HK-2 (cell line): ENCODE data around the gene FIGNL1.
A peak's percentile ranks its signal among the peaks of the same experiment; 100 is the strongest.

Source experiments
- DNase-seq: peaks from one replicate; pipeline ENCODE4 v3.0.0-alpha.2; 2018; ENCODE audit not compliant: unreplicated experiment

The FIGNL1 gene

GRCh38 chr7:50449881-50450589 lies at the start of gene FIGNL1:
FIGNL1 (minus strand) TSS chr7:50450350; CDS start chr7:50447287, 3,063 bp downstream.
- DNase-seq: peak; percentile 81

DNA sequence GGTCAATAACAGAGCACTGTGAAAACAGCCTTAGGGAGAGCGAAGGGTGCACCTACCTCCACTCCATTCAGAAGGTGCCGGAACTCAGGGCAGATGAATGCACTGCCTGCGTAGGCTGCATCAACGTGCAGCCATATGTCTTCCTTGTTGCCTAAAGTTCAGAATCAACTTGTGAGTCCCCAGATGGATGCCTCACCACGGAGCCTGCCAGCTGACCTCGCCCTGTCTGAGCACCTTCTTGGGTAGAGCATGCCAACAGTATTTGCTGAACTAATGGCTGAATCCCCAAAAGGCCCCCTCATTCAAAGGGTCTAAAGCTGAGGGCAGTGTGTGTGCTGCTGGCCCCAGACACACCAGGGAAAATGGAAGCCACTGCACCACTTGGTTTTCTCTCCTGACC lies 48.9 kb upstream of the FIGNL1 start:
- DNase-seq: no peak

DNA sequence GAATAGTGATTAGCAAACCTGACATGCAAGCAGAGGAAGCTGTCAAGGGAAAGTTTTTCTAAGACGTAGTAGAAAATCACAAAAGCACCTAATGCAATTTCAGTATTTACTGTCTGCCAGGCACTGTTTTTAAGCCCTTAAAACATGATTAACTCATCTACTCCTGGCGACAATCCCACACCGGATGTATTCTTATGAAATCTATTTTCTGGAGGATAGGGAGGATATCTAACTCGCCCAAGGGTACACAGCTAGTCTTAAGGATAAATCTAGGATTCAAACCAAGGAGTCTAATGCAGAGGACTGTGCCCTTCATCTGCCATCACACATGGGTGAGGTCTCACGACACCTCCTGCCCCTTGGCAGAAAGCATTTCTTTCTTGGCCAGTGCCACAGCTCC lies 47.8 kb upstream of the FIGNL1 start:
- no peak for DNase-seq

GRCh38 chr7:50497068-50497642 lies 47.0 kb upstream of the FIGNL1 start:
- no peak for DNase-seq

GRCh38 chr7:50496569-50496968 lies 46.4 kb upstream of the FIGNL1 start:
- no peak for DNase-seq

- DNase-seq: no peak
These were observed 45.6 kb upstream of the FIGNL1 start for GRCh38 chr7:50495746-50496145.

GRCh38 chr7:50492770-50493519 lies 42.8 kb upstream of the FIGNL1 start:
- no peak for DNase-seq

DNA sequence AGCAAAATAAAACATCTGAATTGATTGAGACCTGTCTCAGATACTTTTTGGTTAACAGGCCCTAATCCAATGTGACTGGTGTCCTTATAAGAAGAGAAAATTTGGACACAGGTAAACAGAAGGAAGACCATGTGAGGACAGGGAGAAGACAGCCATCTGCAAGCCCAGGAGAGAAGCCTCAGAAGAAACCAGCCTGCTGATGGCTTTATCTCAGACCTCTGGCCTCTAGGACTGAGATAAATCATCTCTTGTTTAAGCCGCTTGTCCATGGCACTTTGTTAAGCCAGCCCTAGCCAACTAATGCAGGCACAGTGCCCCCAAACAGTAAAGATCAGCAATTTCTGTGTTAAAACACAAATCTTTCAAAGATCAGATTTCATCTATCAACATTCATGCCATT lies 41.8 kb upstream of the FIGNL1 start:
- no peak for DNase-seq

- no peak for DNase-seq
These were observed 41.1 kb upstream of the FIGNL1 start for GRCh38 chr7:50491209-50491608.

- no peak for DNase-seq
These were observed 38.2 kb upstream of the FIGNL1 start for GRCh38 chr7:50488379-50488778.

DNA sequence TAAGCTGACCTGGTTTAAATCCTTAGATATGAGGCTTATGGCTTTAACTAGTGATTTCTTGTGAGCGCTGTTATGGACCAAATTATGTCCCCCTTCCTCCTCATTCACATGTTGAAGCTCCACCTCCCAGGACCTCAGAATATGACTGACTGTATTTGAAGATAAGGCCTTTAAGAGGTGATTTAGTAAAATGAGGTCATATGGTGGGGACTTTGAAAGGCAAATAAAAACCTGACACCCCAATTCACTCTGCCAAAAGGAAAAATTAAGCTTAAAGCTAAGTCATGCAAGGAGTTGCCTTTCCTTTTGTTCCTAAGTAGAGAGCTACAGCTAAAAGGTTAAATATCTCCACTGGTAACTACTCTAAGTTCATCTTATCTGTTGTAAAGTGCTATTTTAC lies 36.4 kb upstream of the FIGNL1 start:
- no peak for DNase-seq

DNA sequence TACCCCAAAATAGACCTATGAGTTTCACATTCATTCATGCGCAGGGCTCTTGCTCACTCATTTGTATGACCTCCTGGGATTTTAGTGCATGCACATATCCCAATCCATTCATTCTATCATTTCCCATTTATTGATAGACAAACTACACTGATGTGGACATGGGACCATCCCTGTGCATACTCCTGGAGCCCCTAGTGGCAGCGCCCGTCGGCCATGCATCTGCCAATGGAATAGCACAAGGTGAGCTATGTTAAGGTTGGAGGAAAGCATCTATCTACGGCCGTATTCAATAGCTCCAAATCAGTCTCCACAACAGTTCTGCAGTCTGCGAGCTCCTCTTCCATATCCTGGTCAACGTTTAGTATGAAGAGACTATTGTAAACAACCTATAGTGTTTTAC lies 31.7 kb upstream of the FIGNL1 start:
- no peak for DNase-seq

- DNase-seq: no peak
These were observed 30.6 kb upstream of the FIGNL1 start for GRCh38 chr7:50480797-50481196.

DNA sequence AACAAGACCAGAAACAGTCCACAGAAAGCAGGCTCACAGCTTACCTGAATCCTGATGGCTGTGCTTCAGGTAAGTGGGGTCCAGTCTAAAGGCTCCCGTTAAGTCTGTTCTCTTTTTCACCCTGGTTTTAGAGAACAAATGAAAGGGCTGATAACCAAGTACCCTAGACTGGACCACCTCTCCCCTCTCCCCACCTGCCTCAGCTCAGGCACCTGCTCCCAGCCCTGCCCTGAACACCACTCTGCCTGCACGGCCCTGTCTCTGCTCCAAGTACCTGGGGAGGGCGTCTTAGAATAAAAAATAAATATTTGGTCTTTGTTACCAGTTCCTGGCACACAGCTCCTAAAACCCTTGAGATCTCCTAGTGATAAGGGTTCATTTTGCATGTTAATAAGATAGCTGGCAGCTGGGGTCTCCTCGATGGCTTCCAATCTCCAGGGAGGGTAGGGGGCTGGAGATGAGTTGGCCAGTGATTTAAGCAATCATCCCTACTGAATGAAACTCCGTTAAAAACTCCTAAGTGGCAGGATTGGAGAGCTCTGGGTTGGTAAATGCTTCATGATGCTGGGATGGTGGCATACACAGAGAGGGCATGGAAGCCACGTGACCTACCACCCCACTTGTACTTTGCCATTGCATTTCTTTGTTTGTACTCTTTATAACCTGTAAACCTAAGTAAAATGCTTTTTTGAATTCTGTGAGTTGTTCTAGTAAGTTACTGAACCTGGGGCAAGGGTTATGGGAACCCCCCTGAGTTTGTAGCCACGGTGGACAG lies 29.8 kb upstream of the FIGNL1 start:
- DNase-seq: no peak

DNA sequence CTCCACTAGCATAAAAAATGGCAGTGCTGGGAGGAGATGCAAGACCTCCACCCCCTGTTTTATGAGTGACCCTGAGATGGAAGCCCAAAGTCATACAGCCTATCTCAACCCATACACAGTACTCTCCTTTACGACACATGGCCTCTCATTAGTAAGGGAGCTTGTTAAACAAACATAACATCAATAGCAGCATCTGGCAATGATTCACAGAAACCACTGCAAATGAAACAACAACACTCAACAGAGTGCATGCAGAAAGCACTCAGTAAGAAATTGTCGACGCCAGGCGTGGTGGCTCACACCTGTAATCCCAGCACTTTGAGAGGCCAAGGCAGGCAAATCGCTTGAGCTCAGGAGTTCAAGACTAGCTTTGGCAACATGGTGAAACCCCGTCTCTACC lies 27.5 kb upstream of the FIGNL1 start:
- no peak for DNase-seq

DNA sequence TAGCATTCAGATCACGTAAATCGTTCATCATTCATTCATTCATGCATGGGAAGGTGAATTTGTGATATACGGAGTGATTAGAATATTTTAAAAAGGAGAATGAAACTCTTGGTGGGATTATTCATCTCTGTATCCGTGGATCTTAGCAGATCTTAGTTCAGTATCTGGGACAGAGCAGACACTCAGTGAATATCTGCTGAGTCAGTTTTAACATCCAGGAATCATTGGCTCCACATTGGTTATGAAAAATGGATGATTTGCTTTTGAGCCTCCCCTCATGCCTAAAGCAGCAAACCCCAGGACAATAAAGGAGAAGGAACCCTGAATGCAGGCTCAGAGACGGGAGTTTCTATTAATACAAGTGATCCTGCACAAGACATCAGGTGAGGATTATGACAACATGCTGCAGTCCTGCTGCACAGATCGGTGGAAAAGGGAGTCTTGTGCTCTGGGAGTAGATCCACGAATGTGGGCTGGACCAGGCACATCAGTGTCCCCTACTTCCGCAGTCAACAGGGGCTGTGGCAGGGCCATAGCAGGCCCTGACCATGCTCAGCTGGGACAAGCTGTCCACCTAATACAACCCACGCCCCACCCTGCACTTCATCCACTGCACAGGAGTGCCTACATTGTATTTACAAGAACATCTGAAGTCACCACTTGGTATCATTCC lies 26.9 kb upstream of the FIGNL1 start:
- no peak for DNase-seq

DNA sequence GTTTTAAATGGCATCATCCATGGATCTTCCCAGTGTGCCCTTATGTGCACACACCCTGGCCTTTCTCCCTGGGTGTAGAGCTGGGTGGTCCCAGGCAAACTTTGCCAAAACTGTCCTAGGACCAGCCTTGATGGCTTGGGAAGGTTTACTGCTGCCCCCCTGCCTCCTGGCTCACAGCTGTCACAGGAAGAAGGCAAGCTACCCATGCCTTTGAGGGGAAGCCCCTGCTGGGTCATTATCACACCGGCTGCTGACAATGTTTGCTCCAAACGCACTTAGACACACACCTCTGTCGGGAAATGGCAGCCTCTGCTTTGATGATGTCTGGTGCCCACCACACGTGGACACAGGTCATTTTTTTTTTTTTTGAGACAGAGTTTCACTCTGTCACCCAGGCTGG lies 25.2 kb upstream of the FIGNL1 start:
- no peak for DNase-seq

GRCh38 chr7:50474382-50475160 lies 24.4 kb upstream of the FIGNL1 start:
- no peak for DNase-seq

DNA sequence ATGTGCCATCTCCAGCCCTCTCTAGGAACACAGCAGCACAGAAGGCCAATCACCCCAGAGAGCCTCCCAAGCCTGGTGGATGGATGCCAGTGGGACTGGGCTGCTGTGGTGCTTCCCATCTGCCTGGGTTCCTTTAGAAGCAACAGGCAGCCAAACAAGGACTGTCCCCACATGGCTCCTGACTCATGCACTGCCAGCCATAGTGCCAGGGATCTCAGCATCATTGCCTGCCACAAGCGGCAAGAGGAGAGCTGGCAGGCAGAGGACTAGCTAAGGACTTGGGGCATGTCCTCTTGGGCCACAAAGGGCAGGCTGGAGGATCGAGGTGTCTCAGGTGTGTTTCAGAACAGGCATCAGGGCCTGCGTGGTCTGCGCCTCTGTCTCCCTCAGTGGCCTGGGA lies 23.4 kb upstream of the FIGNL1 start:
- no peak for DNase-seq

- DNase-seq: no peak
These were observed 22.3 kb upstream of the FIGNL1 start for GRCh38 chr7:50472427-50472826.

DNA sequence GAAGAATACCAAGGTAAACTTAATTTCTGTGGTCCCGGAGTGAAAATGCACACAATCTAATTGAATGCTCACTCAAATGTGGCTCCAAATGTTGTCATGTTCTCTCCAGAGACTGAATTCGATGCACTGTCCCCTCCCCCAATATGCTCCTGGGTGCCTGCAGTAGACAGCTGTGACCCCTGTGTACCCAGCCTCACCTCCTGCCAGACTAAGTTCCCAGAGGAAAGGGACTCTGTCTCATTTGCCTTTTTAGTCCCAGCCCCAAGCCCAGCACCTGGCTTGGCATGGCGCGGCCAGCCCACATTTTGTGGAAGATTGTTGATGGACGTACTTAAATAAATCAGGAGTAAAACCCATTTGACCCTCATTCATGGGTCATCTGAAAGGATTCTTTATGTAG lies 21.8 kb upstream of the FIGNL1 start:
- no peak for DNase-seq
